Glutamatergic neuron (in vitro differentiated cells): ENCODE measurements around the gene ZBTB7C. TPM values are rescaled to one million over a fixed set of nuclear protein-coding genes. Genes with fewer than 3 reads are reported as not detected.

Source experiments
- DNase-seq: peaks from one replicate; pipeline ENCODE4 v3.0.0; 2022
- H3K27ac Mint-ChIP-seq: one replicate; pipeline ENCODE4 v1.8.0; 2020; ENCODE audit warnings: mild to moderate bottlenecking, mixed read lengths, inconsistent platforms; ENCODE audit not compliant: unreplicated experiment
- H3K27me3 Mint-ChIP-seq: one replicate; pipeline ENCODE4 v1.8.0; 2020; ENCODE audit warnings: mild to moderate bottlenecking, moderate library complexity, mixed read lengths, inconsistent platforms; ENCODE audit not compliant: unreplicated experiment
- H3K36me3 Mint-ChIP-seq: one replicate; pipeline ENCODE4 v1.8.0; 2020; ENCODE audit warnings: mild to moderate bottlenecking, mixed read lengths, inconsistent platforms; ENCODE audit not compliant: unreplicated experiment
- H3K4me1 Mint-ChIP-seq: one replicate; pipeline ENCODE4 v1.8.0; 2020; ENCODE audit warnings: mild to moderate bottlenecking, low read depth, mixed read lengths, inconsistent platforms; ENCODE audit not compliant: unreplicated experiment
- H3K4me3 Mint-ChIP-seq: one replicate; pipeline ENCODE4 v1.8.0; 2020; ENCODE audit warnings: mild to moderate bottlenecking, mixed read lengths, inconsistent platforms; ENCODE audit not compliant: unreplicated experiment
- H3K9me3 Mint-ChIP-seq: one replicate; pipeline ENCODE4 v1.8.0; 2020; ENCODE audit warnings: mild to moderate bottlenecking, moderate library complexity, mixed read lengths, inconsistent platforms; ENCODE audit not compliant: unreplicated experiment
- CTCF ChIP-seq: fragments of 200-600 bp; sonication (generic); IDR thresholded peaks from one replicate; pipeline ENCODE4 v1.5.0; 2021; ENCODE audit not compliant: partially characterized antibody, unreplicated experiment
- total RNA-seq: library from RNA; stranded (reverse); fragmentation: NEBNext Ultra II Directional; extraction: Animal tissue kit (Norgen Biotek cat#: 25700); gene quantifications from one replicate; pipeline ENCODE4 v1.2.1, GENCODE V29; 2021; ENCODE audit not compliant: unreplicated experiment

Gene ZBTB7C
- total RNA-seq, 1 donor from 2014 or later = 10.6 TPM

- peaks cover 32% of the 10 kb centered on the region for H3K4me1 Mint-ChIP-seq
- DNase-seq = no peak
- peaks cover 2% of the 10 kb centered on the region for H3K27me3 Mint-ChIP-seq
- no peaks in the 10 kb centered on the region for H3K36me3 Mint-ChIP-seq
- no peak overlapping the region for H3K4me3 Mint-ChIP-seq
- H3K27ac Mint-ChIP-seq = no peak overlapping the region
- H3K9me3 Mint-ChIP-seq = peaks cover 3% of the 10 kb centered on the region
- no peak for TF ChIP-seq CTCF
Observed at GRCh38 chr18:48168861-48169260, 240.3 kb downstream of the ZBTB7C start.

GRCh38 chr18:48167897-48168253 lies 241.3 kb downstream of the ZBTB7C start:
- DNase-seq = no peak
- Mint-ChIP-seq H3K4me1 (peaks cover 40% of the 10 kb centered on the region), H3K27me3 (peaks cover 7% of the 10 kb centered on the region), H3K9me3 (peaks cover 11% of the 10 kb centered on the region), H3K36me3 (no peaks in the 10 kb centered on the region), H3K27ac (no peak overlapping the region), H3K4me3 (no peak overlapping the region)
- no peak for TF ChIP-seq CTCF

DNA sequence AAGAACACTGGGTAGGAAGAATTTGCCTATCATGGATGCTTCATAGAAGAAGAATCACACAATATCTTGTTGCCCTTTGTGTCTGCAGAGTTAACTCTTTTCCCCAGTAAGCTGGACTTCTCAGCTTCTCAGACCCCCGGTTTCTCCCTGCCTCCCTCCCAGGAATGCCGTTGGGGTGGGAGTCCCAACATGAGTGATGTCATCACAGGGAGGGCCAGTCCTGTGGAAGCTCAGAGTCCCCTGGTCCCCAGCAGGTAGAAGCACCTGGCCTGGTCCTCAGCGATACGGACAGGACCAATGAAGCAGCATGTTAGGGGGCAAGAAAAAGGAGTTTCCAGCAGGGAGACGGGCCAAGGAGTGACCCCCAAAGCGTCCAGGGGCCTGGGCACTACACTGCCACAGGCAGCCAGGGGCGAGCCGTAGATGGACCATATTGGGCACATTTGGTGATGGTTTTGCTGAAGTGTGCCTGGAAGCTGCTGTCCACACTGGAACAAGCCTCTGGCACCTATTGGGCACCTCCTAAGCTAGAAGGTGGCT lies 242.8 kb downstream of the ZBTB7C start:
- Mint-ChIP-seq H3K27ac (no peak overlapping the region), H3K36me3 (no peaks in the 10 kb centered on the region), H3K4me1 (peaks cover 43% of the 10 kb centered on the region), H3K27me3 (peaks cover 9% of the 10 kb centered on the region), H3K9me3 (peaks cover 13% of the 10 kb centered on the region), H3K4me3 (no peak overlapping the region)
- DNase-seq = no peak
- no peak for TF ChIP-seq CTCF

- TF ChIP-seq CTCF = no peak
- Mint-ChIP-seq H3K9me3 (peaks cover 13% of the 10 kb centered on the region), H3K27me3 (peaks cover 9% of the 10 kb centered on the region), H3K4me1 (peaks cover 46% of the 10 kb centered on the region), H3K4me3 (peak overlapping the region; percentile 47), H3K36me3 (no peaks in the 10 kb centered on the region), H3K27ac (no peak overlapping the region)
- DNase-seq = no peak
Observed at GRCh38 chr18:48165111-48165866, 243.9 kb downstream of the ZBTB7C start.

DNA sequence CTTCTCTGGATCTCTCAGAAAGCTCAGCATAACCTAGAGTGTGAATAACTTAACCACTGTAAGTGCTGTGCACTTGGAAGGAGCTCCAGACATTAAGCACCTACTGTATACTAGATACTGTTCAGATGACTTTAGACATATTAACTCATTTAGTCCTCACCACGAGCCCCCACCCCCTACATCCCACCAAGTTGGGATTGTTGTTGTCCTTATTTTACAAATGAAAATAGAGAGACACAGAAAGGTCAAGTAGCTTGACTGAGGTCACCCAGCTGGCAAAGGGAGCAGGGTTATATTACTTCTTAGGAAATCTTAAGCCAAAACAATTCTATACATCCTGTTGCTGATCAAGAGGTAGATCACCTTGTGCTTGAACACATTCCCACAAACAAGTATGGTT lies 244.5 kb downstream of the ZBTB7C start:
- H3K27ac Mint-ChIP-seq = peak overlapping the region; percentile 78
- H3K4me1 Mint-ChIP-seq = peaks cover 42% of the 10 kb centered on the region
- no peak for DNase-seq
- peaks cover 9% of the 10 kb centered on the region for H3K27me3 Mint-ChIP-seq
- H3K36me3 Mint-ChIP-seq = no peaks in the 10 kb centered on the region
- peaks cover 13% of the 10 kb centered on the region for H3K9me3 Mint-ChIP-seq
- no peak overlapping the region for H3K4me3 Mint-ChIP-seq
- no peak for TF ChIP-seq CTCF
